ENCODE data around the gene BBX. TPM values are rescaled to one million over a fixed set of nuclear protein-coding genes. Genes with fewer than 3 reads are reported as not detected.

BBX gene
- total and polyA plus RNA-seq, 2 of the 4 experiments (the other 2 are of a cell fraction) = 13.6 to 107 TPM

- Histone ChIP-seq H3K14ac (replicated peaks; ENCODE audit: low read depth, low read length) (no peak overlapping the region), H3K23ac (ENCODE audit: low read depth, low read length) (no peak overlapping the region), H3K9ac (ENCODE audit: low read depth, low read length) (no peak overlapping the region), H3K4me3 (ENCODE audit: insufficient read depth, low read depth, low read length) (no peak overlapping the region), H3K18ac (ENCODE audit: low read depth, low read length) (no peak overlapping the region), H3K27me3 (ENCODE audit: control insufficient read depth, insufficient read depth, low read length) (no peaks in the 10 kb centered on the region), H4K5ac (ENCODE audit: low read depth, low read length) (no peak overlapping the region), H2AK9ac (replicated peaks; ENCODE audit: low read depth, low read length, poor library complexity) (no peak overlapping the region), H3K9me1 (ENCODE audit: insufficient read depth, low read length) (no peaks in the 10 kb centered on the region), H4K91ac (ENCODE audit: insufficient read depth, low read depth, low read length) (no peak overlapping the region), H2BK120ac (ENCODE audit: low read depth, low read length) (no peak overlapping the region), H4K8ac (ENCODE audit: low read depth in 2 of 2, low read length in 2 of 2) (no peak overlapping the region), H3K4ac (ENCODE audit: low read depth, low read length) (no peak overlapping the region), H2AK5ac (ENCODE audit: low read depth, low read length) (no peak overlapping the region), H3K56ac (ENCODE audit: extremely low read depth, insufficient read depth, low read length) (no peak overlapping the region), H2BK15ac (ENCODE audit: low read depth, low read length) (no peak overlapping the region), H2BK5ac (ENCODE audit: low read depth, low read length, poor library complexity, severe bottlenecking) (no peak overlapping the region), H3K9me3 (ENCODE audit: control insufficient read depth, insufficient read depth, low read length) (no peaks in the 10 kb centered on the region), H3K4me1 (ENCODE audit: control insufficient read depth, insufficient read depth, low read length) (peaks cover 9% of the 10 kb centered on the region), H3K79me1 (ENCODE audit: low read depth in 1 of 2, low read length in 2 of 2) (no peaks in the 10 kb centered on the region), H3K36me3 (ENCODE audit: control insufficient read depth, insufficient read depth, low read length) (0 out of 2 replicates have a peak, but pooled peaks cover 1% of the 10 kb centered on the region), H4K20me1 (ENCODE audit: insufficient read depth, low read length) (no peaks in the 10 kb centered on the region), H2BK20ac (ENCODE audit: low read depth, low read length) (no peak overlapping the region), H3K27ac (ENCODE audit: insufficient read depth, low read length) (no peak overlapping the region), H3K4me2 (ENCODE audit: low read depth, low read length) (no peak overlapping the region), H2AFZ (replicated peaks; ENCODE audit: low read length, poor library complexity) (no peak overlapping the region)
- in situ Hi-C loops (cut with MboI; ENCODE audit: low sequenced_read_pairs) (no loop called here), dilution Hi-C loops (cut with HindIII; ENCODE audit: low sequenced_read_pairs, unreplicated experiment) (no loop called here), intact Hi-C loops (cut with micrococcal nuclease) (no loop called here)
- CTCF ChIA-PET = no interaction called here
- TF ChIP-seq ELK1 (IDR thresholded peaks at IDR 0.05; ENCODE audit: borderline replicate concordance, low read depth, low read length) (no peak), MXI1 (IDR thresholded peaks at IDR 0.05; ENCODE audit: borderline replicate concordance, low read depth, low read length) (no peak), POLR2A (IDR thresholded peaks at IDR 0.05; ENCODE audit: low read depth, low read length) (no peak), MAZ (IDR thresholded peaks at IDR 0.05; ENCODE audit: borderline replicate concordance, low read depth, low read length) (no peak), BHLHE40 (IDR thresholded peaks at IDR 0.05; ENCODE audit: low read depth, low read length) (no peak), RFX5 (IDR thresholded peaks at IDR 0.05; ENCODE audit: low read depth, low read length) (no peak), RAD21 (IDR thresholded peaks at IDR 0.05; ENCODE audit: low read length) (no peak), FOS (IDR thresholded peaks at IDR 0.05; ENCODE audit: low read depth, low read length) (no peak), USF2 (IDR thresholded peaks at IDR 0.05; ENCODE audit: low read depth, low read length) (no peak), SMC3 (IDR thresholded peaks at IDR 0.05; ENCODE audit: low read depth, low read length) (no peak)
- no CpG with 5 or more reads among the region's 6 CpGs for WGBS, 2 experiments (ENCODE audit: extremely low coverage in 2 of 2, insufficient read length in 1 of 2)
- no TSS peak for BruUV-seq (replicated peaks)
- POLR2A ChIA-PET (ENCODE audit: unreplicated experiment) = no interaction called here
- no peak for ATAC-seq (ENCODE audit: low read depth)
- no peak for DNase-seq
Measured at GRCh38 chr3:107816107-107816506, 293.3 kb downstream of the BBX start.

All from IMR-90 (cell line).